Endodermal cell (in vitro differentiated cells): ENCODE results near the gene NEDD9. TPM values are rescaled to one million over a fixed set of nuclear protein-coding genes. Genes with fewer than 3 reads are reported as not detected.

ENCODE experiments used
- DNase-seq: peaks from one replicate; pipeline ENCODE4 v3.0.0-alpha.2; 2017
- H3K27ac ChIP-seq: 2 replicates; pipeline ENCODE4 v1.5.1; 2013; ENCODE audit warnings: mild to moderate bottlenecking, low read depth, low read length, moderate library complexity
- H3K27me3 ChIP-seq: 2 replicates; pipeline ENCODE4 v1.6.1; 2013; ENCODE audit warnings: mild to moderate bottlenecking, low read length, moderate library complexity; ENCODE audit not compliant: insufficient read depth, control insufficient read depth, poor library complexity, severe bottlenecking
- H3K36me3 ChIP-seq: 2 replicates; pipeline ENCODE4 v1.7.0; 2013; ENCODE audit warnings: mild to moderate bottlenecking, low read length, moderate library complexity; ENCODE audit not compliant: control insufficient read depth, insufficient read depth
- H3K4me1 ChIP-seq: one replicate; pipeline ENCODE4 v1.7.0; 2013; ENCODE audit warnings: low read length; ENCODE audit not compliant: control insufficient read depth, insufficient read depth
- H3K4me3 ChIP-seq: 2 replicates; pipeline ENCODE4 v1.5.1; 2013; ENCODE audit warnings: mild to moderate bottlenecking, low read length, moderate library complexity
- H3K9ac ChIP-seq: 2 replicates; pipeline ENCODE4 v1.6.1; 2013; ENCODE audit warnings: mild to moderate bottlenecking, low read length, moderate library complexity; ENCODE audit not compliant: poor library complexity, severe bottlenecking; ENCODE audit errors: extremely low read depth
- H3K9me3 ChIP-seq: 2 replicates; pipeline ENCODE4 v1.6.1; 2013; ENCODE audit warnings: mild to moderate bottlenecking, low read length, moderate library complexity; ENCODE audit not compliant: control insufficient read depth
- H3K27ac Mint-ChIP-seq: 2 replicates; pipeline ENCODE4 v1.8.0; 2020; ENCODE audit warnings: mixed read lengths
- H3K27me3 Mint-ChIP-seq: 2 replicates; pipeline ENCODE4 v1.8.0; 2021; ENCODE audit warnings: mild to moderate bottlenecking, mixed read lengths; ENCODE audit not compliant: insufficient read depth
- H3K36me3 Mint-ChIP-seq: 2 replicates; pipeline ENCODE4 v1.8.0; 2020; ENCODE audit warnings: low read depth, mixed read lengths
- H3K4me1 Mint-ChIP-seq: 2 replicates; pipeline ENCODE4 v1.8.0; 2020; ENCODE audit warnings: mixed read lengths
- H3K4me3 Mint-ChIP-seq: 2 replicates; pipeline ENCODE4 v1.8.0; 2020; ENCODE audit warnings: mild to moderate bottlenecking, moderate library complexity, mixed read lengths
- H3K9me3 Mint-ChIP-seq: 2 replicates; pipeline ENCODE4 v1.8.0; 2020; ENCODE audit warnings: mild to moderate bottlenecking, mixed read lengths
- CTCF ChIP-seq: fragments of 200-600 bp; sonication (generic); conservative IDR thresholded peaks from 2 replicates; pipeline ENCODE4 v1.5.0; 2021; ENCODE audit warnings: antibody characterized with exemption, mild to moderate bottlenecking
- WGBS, 2 experiments: methylation state at CpG; one replicate each; pipeline versions ENCODE4 v1.1.5 to v1.1.7; 2013; ENCODE audit warnings: missing lambda C conversion rate in 2 of 2, mixed read lengths in 1 of 2; ENCODE audit not compliant: insufficient coverage in 1 of 2, insufficient read length in 1 of 2; 5-methylcytosine and 5-hydroxymethylcytosine counted together
- total RNA-seq, 2 donors: library from RNA; stranded (reverse); fragmentation: NEBNext Ultra II Directional in 1 of 2; extraction: Animal tissue kit (Norgen Biotek cat#: 25700) in 1 of 2; gene quantifications; 2 replicates in 1 of 2; 3 replicates in 1 of 2; pipeline ENCODE4 v1.2.1, GENCODE V29; 2021

NEDD9 gene
- total RNA-seq, 2 donors from 2014 or later: 1.7 to 7.4 TPM

GRCh38 chr6:11174242-11174611 is 58.2 kb downstream of the NEDD9 start:
- no peak overlapping the region for H3K9ac ChIP-seq
- H3K27me3 Mint-ChIP-seq: no peaks in the 10 kb centered on the region
- no peaks in the 10 kb centered on the region for H3K4me1 ChIP-seq
- H3K36me3 ChIP-seq: no peaks in the 10 kb centered on the region
- no peaks in the 10 kb centered on the region for H3K27me3 ChIP-seq
- no peak overlapping the region for H3K27ac ChIP-seq
- no peak overlapping the region for H3K4me3 Mint-ChIP-seq
- peaks cover 10% of the 10 kb centered on the region for H3K9me3 Mint-ChIP-seq
- H3K36me3 Mint-ChIP-seq: no peaks in the 10 kb centered on the region
- H3K27ac Mint-ChIP-seq: no peak overlapping the region
- H3K4me1 Mint-ChIP-seq: peaks cover 10% of the 10 kb centered on the region
- TF ChIP-seq CTCF: no peak
- no peak for DNase-seq
- no peaks in the 10 kb centered on the region for H3K9me3 ChIP-seq
- WGBS, 2 experiments: 87 to 94% methylated on average over 2 to 5 of the region's 5 CpGs
- H3K4me3 ChIP-seq: no peak overlapping the region

GRCh38 chr6:11172501-11173327 is 59.8 kb downstream of the NEDD9 start:
- peak; percentile 94 for TF ChIP-seq CTCF
- Mint-ChIP-seq H3K4me1 (peaks cover 10% of the 10 kb centered on the region), H3K9me3 (peaks cover 10% of the 10 kb centered on the region), H3K36me3 (no peaks in the 10 kb centered on the region), H3K27ac (no peak overlapping the region), H3K27me3 (no peaks in the 10 kb centered on the region), H3K4me3 (no peak overlapping the region)
- no peaks in the 10 kb centered on the region for H3K36me3 ChIP-seq
- peak overlapping the region; percentile 76 for H3K27ac ChIP-seq
- no peak overlapping the region for H3K9ac ChIP-seq
- WGBS, 2 experiments: 34 to 46% methylated on average over 10 to 17 of the region's 17 CpGs
- H3K9me3 ChIP-seq: no peaks in the 10 kb centered on the region
- H3K27me3 ChIP-seq: no peaks in the 10 kb centered on the region
- H3K4me1 ChIP-seq: no peaks in the 10 kb centered on the region
- no peak overlapping the region for H3K4me3 ChIP-seq
- DNase-seq: peak; percentile 94

- no peaks in the 10 kb centered on the region for H3K27me3 ChIP-seq
- H3K36me3 ChIP-seq: no peaks in the 10 kb centered on the region
- Mint-ChIP-seq H3K27ac (no peak overlapping the region), H3K36me3 (no peaks in the 10 kb centered on the region), H3K27me3 (no peaks in the 10 kb centered on the region), H3K9me3 (peaks cover 10% of the 10 kb centered on the region), H3K4me3 (no peak overlapping the region), H3K4me1 (peaks cover 10% of the 10 kb centered on the region)
- no peaks in the 10 kb centered on the region for H3K4me1 ChIP-seq
- no peak overlapping the region for H3K27ac ChIP-seq
- H3K9ac ChIP-seq: no peak overlapping the region
- DNase-seq: no peak
- TF ChIP-seq CTCF: no peak
- H3K9me3 ChIP-seq: no peaks in the 10 kb centered on the region
- 95 to 97% methylated on average over 12 to 13 of the region's 13 CpGs for WGBS, 2 experiments
- H3K4me3 ChIP-seq: no peak overlapping the region
Observed at GRCh38 chr6:11171952-11172351, 60.5 kb downstream of the NEDD9 start.
